ENCODE measurements around the gene LRIT1.

- TF ChIP-seq CTCF (IDR thresholded peaks at IDR 0.05 in 4 of 5, conservative IDR thresholded peaks at IDR 0.05 in 1 of 5) = no peak
- no peak for TF ChIP-seq POLR2A (IDR thresholded peaks at IDR 0.05)
These were observed 2.4 kb downstream of the LRIT1 start for GRCh38 chr10:84238909-84239308.
